T-helper 1 cell treated with Interleukin-12 subunit alpha and Interleukin-12 subunit beta and Interleukin-4 antibody, amounts not matched to agents 30 μg/mL and 1 μg/mL, for 36 hours (primary cell): ENCODE measurements around the gene HSP90AA1.
"Not testable (repeated sequence)": the region's sequence is repeated elsewhere in the genome, so short reads cannot be mapped to it uniquely, and the experiment has no call there.

ENCODE experiments used
- H3K27ac Mint-ChIP-seq: one replicate; pipeline ENCODE4 v1.8.0; 2021; ENCODE audit warnings: mild to moderate bottlenecking, mixed read lengths
- H3K27me3 Mint-ChIP-seq: one replicate; pipeline ENCODE4 v1.8.0; 2021; ENCODE audit warnings: low read depth, mixed read lengths
- H3K36me3 Mint-ChIP-seq: one replicate; pipeline ENCODE4 v1.8.0; 2021; ENCODE audit warnings: low read depth, mixed read lengths
- H3K4me1 Mint-ChIP-seq: one replicate; pipeline ENCODE4 v1.8.0; 2021; ENCODE audit warnings: low read depth, mixed read lengths
- H3K4me3 Mint-ChIP-seq: one replicate; pipeline ENCODE4 v1.8.0; 2021; ENCODE audit warnings: mild to moderate bottlenecking, moderate library complexity, mixed read lengths
- H3K9me3 Mint-ChIP-seq: one replicate; pipeline ENCODE4 v1.8.0; 2021; ENCODE audit warnings: mixed read lengths

HSP90AA1 gene

DNA sequence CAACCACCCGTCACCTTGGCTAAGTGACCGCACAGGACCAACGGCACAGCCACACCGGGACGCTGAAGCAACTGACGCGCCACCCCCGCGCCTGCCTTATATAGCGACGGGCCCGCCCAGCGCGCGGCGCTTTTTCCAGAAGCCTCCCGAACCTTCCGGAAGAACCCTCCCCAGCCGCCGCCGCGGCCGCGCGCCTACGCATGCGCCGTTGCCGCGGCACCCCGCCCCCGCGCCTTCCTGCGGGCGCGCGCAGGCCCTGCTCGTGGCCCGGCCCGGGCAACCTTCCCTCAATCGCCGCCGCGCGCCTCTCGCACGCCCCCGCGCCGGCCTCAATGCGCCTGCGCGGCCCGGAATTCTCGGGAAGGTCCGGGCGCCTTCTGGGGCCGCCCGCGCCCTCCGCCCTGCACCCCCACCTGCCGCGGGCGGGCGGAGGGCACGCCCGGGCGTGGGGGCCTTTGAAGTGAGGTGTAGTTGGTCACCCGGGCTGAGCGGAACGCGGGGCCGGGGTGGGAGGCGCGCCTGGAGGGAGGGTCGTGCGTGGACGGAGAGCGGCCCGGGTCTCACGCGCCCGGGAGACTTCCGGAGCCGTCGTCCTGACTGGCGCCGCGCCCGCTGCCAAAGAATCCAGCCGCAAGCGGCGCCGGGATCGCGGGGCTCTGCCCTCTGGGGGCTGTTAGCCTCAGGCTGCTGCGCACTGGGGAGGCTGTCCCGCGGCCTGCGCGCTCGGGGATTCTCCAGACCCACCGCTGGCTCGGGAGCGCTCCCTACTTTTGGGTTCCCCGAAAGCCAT lies at the start of gene HSP90AA1:
HSP90AA1 (minus strand) TSS at position 73 of the 790 bp plus-strand sequence. CDS start 666 bp downstream, outside the sequence.
- no peaks in the 10 kb centered on the region for H3K9me3 Mint-ChIP-seq
- H3K27ac Mint-ChIP-seq, result peak within 1 kb of the TSS; percentile 98
- H3K4me1 Mint-ChIP-seq, result peaks cover 43% of the 10 kb centered on the region
- H3K4me3 Mint-ChIP-seq, result peak within 1 kb of the TSS; percentile 99
- no peaks in the 10 kb centered on the region for H3K27me3 Mint-ChIP-seq
- peaks cover 42% of the 10 kb centered on the region for H3K36me3 Mint-ChIP-seq

- H3K27ac Mint-ChIP-seq, H3K9me3 Mint-ChIP-seq, H3K4me3 Mint-ChIP-seq, H3K36me3 Mint-ChIP-seq, H3K4me1 Mint-ChIP-seq, H3K27me3 Mint-ChIP-seq: not testable (repeated sequence)
These were observed 48.6 kb upstream of the HSP90AA1 start for GRCh38 chr14:102135456-102135855.

DNA sequence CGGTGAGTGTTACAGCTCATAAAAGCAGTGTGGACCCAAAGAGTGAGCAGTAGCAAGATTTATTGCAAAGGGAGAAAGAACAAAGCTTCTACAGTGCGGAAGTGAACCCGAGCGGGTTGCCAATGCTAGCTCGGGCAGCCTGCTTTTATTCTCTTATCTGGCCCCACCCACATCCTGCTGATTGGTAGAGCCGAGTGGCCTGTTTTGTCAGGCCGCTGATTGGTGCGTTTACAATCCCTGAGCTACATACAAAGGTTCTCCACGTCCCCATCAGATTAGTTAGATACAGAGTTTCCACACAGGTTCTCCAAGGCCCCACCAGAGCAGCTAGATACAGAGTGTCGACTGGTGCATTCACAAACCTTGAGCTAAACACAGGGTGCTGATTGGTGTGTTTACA lies 47.9 kb upstream of the HSP90AA1 start:
- H3K9me3 Mint-ChIP-seq, H3K4me3 Mint-ChIP-seq, H3K36me3 Mint-ChIP-seq, H3K4me1 Mint-ChIP-seq, H3K27me3 Mint-ChIP-seq, H3K27ac Mint-ChIP-seq: not testable (repeated sequence)

- H3K4me3 Mint-ChIP-seq, H3K27ac Mint-ChIP-seq, H3K27me3 Mint-ChIP-seq, H3K36me3 Mint-ChIP-seq, H3K9me3 Mint-ChIP-seq, H3K4me1 Mint-ChIP-seq: not testable (repeated sequence)
These were observed 47.2 kb upstream of the HSP90AA1 start for GRCh38 chr14:102134021-102134420.

DNA sequence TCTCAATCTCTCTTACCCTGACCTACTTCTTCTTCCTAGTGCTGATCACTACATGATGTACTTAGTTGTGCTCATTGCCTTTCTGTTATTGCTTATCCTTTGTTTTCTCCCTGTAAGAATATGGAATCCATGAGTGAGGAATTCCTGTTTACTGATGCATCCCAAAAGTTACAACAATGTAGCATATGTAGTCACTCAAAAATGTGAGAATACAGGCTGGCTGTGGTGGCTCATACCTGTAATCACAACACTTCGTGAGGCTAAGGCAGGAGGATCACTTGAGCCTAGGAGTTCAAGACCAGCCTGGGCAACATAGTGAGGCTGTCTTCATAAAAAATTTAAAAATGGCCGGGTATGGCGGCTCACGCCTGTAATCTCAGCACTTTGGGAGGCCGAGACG lies 44.9 kb upstream of the HSP90AA1 start:
- H3K27ac Mint-ChIP-seq, result no peak overlapping the region
- no peaks in the 10 kb centered on the region for H3K9me3 Mint-ChIP-seq
- H3K4me3 Mint-ChIP-seq, result no peak overlapping the region
- H3K4me1 Mint-ChIP-seq, result no peaks in the 10 kb centered on the region
- H3K36me3 Mint-ChIP-seq, result no peaks in the 10 kb centered on the region
- no peaks in the 10 kb centered on the region for H3K27me3 Mint-ChIP-seq

- Mint-ChIP-seq H3K9me3 (no peaks in the 10 kb centered on the region), H3K4me3 (no peak overlapping the region), H3K36me3 (no peaks in the 10 kb centered on the region), H3K4me1 (no peaks in the 10 kb centered on the region), H3K27ac (no peak overlapping the region), H3K27me3 (no peaks in the 10 kb centered on the region)
These were observed 40.1 kb upstream of the HSP90AA1 start for GRCh38 chr14:102126807-102127455.

GRCh38 chr14:102125546-102125945 lies 38.7 kb upstream of the HSP90AA1 start:
- Mint-ChIP-seq H3K4me1 (no peaks in the 10 kb centered on the region), H3K4me3 (no peak overlapping the region), H3K9me3 (no peaks in the 10 kb centered on the region), H3K27me3 (no peaks in the 10 kb centered on the region), H3K36me3 (no peaks in the 10 kb centered on the region), H3K27ac (no peak overlapping the region)

DNA sequence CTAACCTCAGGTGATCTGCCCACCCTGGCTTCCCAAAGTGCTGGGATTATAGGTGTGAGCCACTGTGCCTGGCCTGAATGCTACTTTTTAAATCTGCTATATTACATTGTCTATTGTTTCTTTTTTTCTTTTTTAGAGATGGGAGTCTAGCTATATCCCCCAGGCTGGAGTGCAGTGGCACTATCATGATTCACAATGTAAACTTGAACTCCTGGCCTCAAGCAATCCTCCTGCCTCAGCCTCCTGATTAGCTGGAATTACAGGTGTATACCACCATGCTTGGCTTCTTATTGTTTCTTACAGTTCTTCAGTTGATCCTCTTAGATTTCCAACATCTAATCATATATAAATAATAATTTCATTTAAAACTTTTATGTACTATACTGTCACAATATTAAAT lies 37.6 kb upstream of the HSP90AA1 start:
- no peaks in the 10 kb centered on the region for H3K9me3 Mint-ChIP-seq
- H3K4me1 Mint-ChIP-seq, result no peaks in the 10 kb centered on the region
- no peaks in the 10 kb centered on the region for H3K36me3 Mint-ChIP-seq
- no peaks in the 10 kb centered on the region for H3K27me3 Mint-ChIP-seq
- no peak overlapping the region for H3K4me3 Mint-ChIP-seq
- no peak overlapping the region for H3K27ac Mint-ChIP-seq

DNA sequence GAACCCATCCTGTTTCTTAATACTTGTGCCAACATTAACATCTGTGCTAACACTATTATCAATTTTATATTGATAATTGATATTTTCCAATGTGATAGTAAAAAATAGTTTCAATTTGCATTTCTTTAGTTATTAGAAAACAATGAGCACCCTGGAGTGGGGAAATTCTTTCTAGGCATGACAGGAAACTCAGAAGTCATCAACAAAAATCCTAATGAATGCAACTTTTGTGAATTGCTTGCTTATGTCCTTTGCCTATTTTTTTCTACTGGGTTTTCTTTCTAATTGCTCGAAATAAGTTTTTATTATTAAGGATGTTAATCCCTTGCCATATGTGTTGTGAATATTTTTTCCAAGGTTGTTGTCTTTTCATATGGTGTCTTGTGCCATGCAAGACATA lies 34.7 kb upstream of the HSP90AA1 start:
- Mint-ChIP-seq H3K27me3 (no peaks in the 10 kb centered on the region), H3K4me1 (no peaks in the 10 kb centered on the region), H3K9me3 (no peaks in the 10 kb centered on the region), H3K27ac (no peak overlapping the region), H3K4me3 (no peak overlapping the region), H3K36me3 (no peaks in the 10 kb centered on the region)

GRCh38 chr14:102120888-102121287 lies 34.0 kb upstream of the HSP90AA1 start:
- no peaks in the 10 kb centered on the region for H3K9me3 Mint-ChIP-seq
- H3K4me1 Mint-ChIP-seq, result no peaks in the 10 kb centered on the region
- H3K4me3 Mint-ChIP-seq, result no peak overlapping the region
- peaks cover 1% of the 10 kb centered on the region for H3K36me3 Mint-ChIP-seq
- H3K27ac Mint-ChIP-seq, result no peak overlapping the region
- no peaks in the 10 kb centered on the region for H3K27me3 Mint-ChIP-seq

DNA sequence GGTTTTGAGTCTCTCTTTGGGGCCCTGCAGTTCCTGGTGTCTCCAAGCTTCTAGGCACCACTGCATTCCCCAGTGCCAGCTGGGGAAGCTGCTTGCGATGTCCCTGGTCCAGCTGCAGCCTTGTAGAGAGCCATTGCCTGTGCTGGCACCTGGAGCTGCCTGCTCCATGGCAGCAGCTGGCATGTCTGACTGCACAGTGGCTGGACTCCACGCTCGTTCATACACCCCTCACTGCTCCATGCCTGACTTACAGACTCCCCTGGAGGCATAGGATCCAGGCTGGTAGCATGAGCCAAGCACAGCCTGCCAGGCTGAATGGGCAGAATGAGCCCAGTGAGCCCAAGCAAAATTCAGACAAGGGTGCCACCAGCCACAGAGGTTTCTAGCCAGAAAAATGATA lies 31.0 kb upstream of the HSP90AA1 start:
- peaks cover 1% of the 10 kb centered on the region for H3K36me3 Mint-ChIP-seq
- H3K4me1 Mint-ChIP-seq, result no peaks in the 10 kb centered on the region
- no peak overlapping the region for H3K27ac Mint-ChIP-seq
- no peaks in the 10 kb centered on the region for H3K9me3 Mint-ChIP-seq
- no peak overlapping the region for H3K4me3 Mint-ChIP-seq
- no peaks in the 10 kb centered on the region for H3K27me3 Mint-ChIP-seq

- Mint-ChIP-seq H3K27me3 (no peaks in the 10 kb centered on the region), H3K4me3 (no peak overlapping the region), H3K9me3 (no peaks in the 10 kb centered on the region), H3K36me3 (peaks cover 1% of the 10 kb centered on the region), H3K27ac (no peak overlapping the region), H3K4me1 (no peaks in the 10 kb centered on the region)
These were observed 29.7 kb upstream of the HSP90AA1 start for GRCh38 chr14:102116361-102117180.

DNA sequence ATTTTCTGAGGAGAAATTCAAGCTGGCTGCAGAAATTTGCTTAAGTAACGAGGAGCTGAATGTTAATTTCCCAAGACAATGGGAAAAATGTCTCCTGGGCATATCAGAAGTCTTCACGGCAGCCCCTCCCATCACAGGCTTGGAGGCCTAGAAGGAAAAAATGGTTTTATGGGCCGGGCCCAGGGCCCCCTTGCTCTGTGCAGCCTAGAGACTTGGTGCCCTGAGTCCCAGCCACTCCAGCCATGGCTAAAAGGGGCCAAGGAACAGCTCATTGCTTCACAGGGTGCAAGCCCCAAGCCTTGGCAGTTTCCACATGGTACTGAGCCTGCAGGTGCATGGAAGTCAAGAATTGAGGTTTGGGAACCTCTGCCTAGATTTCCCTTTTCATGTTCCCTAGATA lies 24.3 kb upstream of the HSP90AA1 start:
- Mint-ChIP-seq H3K27me3 (no peaks in the 10 kb centered on the region), H3K27ac (no peak overlapping the region), H3K4me3 (no peak overlapping the region), H3K4me1 (no peaks in the 10 kb centered on the region), H3K36me3 (peaks cover under 1% of the 10 kb centered on the region), H3K9me3 (peaks cover 3% of the 10 kb centered on the region)

GRCh38 chr14:102109332-102109731 lies 22.5 kb upstream of the HSP90AA1 start:
- not testable (repeated sequence) for H3K27ac Mint-ChIP-seq, H3K4me1 Mint-ChIP-seq, H3K9me3 Mint-ChIP-seq, H3K36me3 Mint-ChIP-seq, H3K4me3 Mint-ChIP-seq, H3K27me3 Mint-ChIP-seq

GRCh38 chr14:102105369-102105768 lies 18.5 kb upstream of the HSP90AA1 start:
- H3K9me3 Mint-ChIP-seq, result peaks cover 3% of the 10 kb centered on the region
- H3K27ac Mint-ChIP-seq, result no peak overlapping the region

More at GRCh38 chr14:102105369-102105768, 18.5 kb upstream of the HSP90AA1 start:
- Mint-ChIP-seq H3K36me3 (no peaks in the 10 kb centered on the region), H3K4me3 (no peak overlapping the region), H3K4me1 (no peaks in the 10 kb centered on the region), H3K27me3 (peaks cover 5% of the 10 kb centered on the region)
